Stimulated activated CD4-positive, alpha-beta T cell treated with anti-CD3 and anti-CD28 coated beads, Interleukin-4, amount 100 ng/mL, for 24 hours (primary cell): ENCODE results near the gene PFKFB3.
"Not testable (repeated sequence)": the region's sequence is repeated elsewhere in the genome, so short reads cannot be mapped to it uniquely, and the experiment has no call there.

Experiments
- DNase-seq: peaks from one replicate; pipeline ENCODE4 v3.0.0-alpha.2; 2020

Gene PFKFB3

GRCh38 chr10:6179078-6179477, 23.7 kb upstream of the PFKFB3 start:
- DNase-seq: no peak

- DNase-seq: no peak
Observed at GRCh38 chr10:6180480-6181110, 22.1 kb upstream of the PFKFB3 start.

- no peak for DNase-seq
Observed at GRCh38 chr10:6181249-6181648, 21.5 kb upstream of the PFKFB3 start.

- no peak for DNase-seq
Observed at GRCh38 chr10:6182454-6183098, 20.2 kb upstream of the PFKFB3 start.

GRCh38 chr10:6185039-6185716, 17.6 kb upstream of the PFKFB3 start:
- peak; percentile 24 for DNase-seq

GRCh38 chr10:6186894-6187256, 15.9 kb upstream of the PFKFB3 start:
- DNase-seq: no peak

- DNase-seq: no peak
Observed at GRCh38 chr10:6187278-6187677, 15.5 kb upstream of the PFKFB3 start.

- DNase-seq: not testable (repeated sequence)
Observed at GRCh38 chr10:6190033-6190432, 12.7 kb upstream of the PFKFB3 start.

- DNase-seq: no peak
Observed at GRCh38 chr10:6191147-6191546, 11.6 kb upstream of the PFKFB3 start.

GRCh38 chr10:6191569-6191968, 11.2 kb upstream of the PFKFB3 start:
- no peak for DNase-seq

- DNase-seq: not testable (repeated sequence)
Observed at GRCh38 chr10:6193342-6193741, 9.4 kb upstream of the PFKFB3 start.

GRCh38 chr10:6194311-6194710, 8.4 kb upstream of the PFKFB3 start:
- no peak for DNase-seq

GRCh38 chr10:6195376-6195775, 7.4 kb upstream of the PFKFB3 start:
- no peak for DNase-seq

GRCh38 chr10:6195846-6196245, 6.9 kb upstream of the PFKFB3 start:
- DNase-seq: no peak

GRCh38 chr10:6196524-6196923, 6.2 kb upstream of the PFKFB3 start:
- DNase-seq: not testable (repeated sequence)

GRCh38 chr10:6197321-6197720, 5.4 kb upstream of the PFKFB3 start:
- DNase-seq: no peak

GRCh38 chr10:6198171-6198570, 4.6 kb upstream of the PFKFB3 start:
- DNase-seq: no peak

- no peak for DNase-seq
Observed at GRCh38 chr10:6199131-6199733, 3.5 kb upstream of the PFKFB3 start.

- no peak for DNase-seq
Observed at GRCh38 chr10:6200440-6200733, 2.3 kb upstream of the PFKFB3 start.

GRCh38 chr10:6200734-6201515, 1.8 kb upstream of the PFKFB3 start:
- peak; percentile 49 for DNase-seq

- peak; percentile 85 for DNase-seq
Observed at GRCh38 chr10:6201516-6201975, 1.2 kb upstream of the PFKFB3 start.

GRCh38 chr10:6202098-6202683, 541 bp upstream of the PFKFB3 start:
- peak; percentile 7 for DNase-seq
